Neural cell (in vitro differentiated cells): Measurements from ENCODE around the gene PCDHGC3. TPM values are rescaled to one million over a fixed set of nuclear protein-coding genes. Genes with fewer than 3 reads are reported as not detected.

Source experiments
- H2AFZ ChIP-seq: fragments of 200-600, 300-800 bp; sonication (generic), shearing (Covaris generic); 2 replicates; pipeline ENCODE4 v1.6.0; 2014; ENCODE audit warnings: low read depth, mild to moderate bottlenecking, antibody characterized with exemption, low read length, moderate library complexity
- H3F3A ChIP-seq: fragments of 200-600 bp; shearing (Covaris generic); 2 replicates; pipeline ENCODE4 v1.6.1; 2016; ENCODE audit warnings: mild to moderate bottlenecking, moderate library complexity, mixed read lengths, antibody characterized with exemption, low read length; ENCODE audit not compliant: insufficient read depth, poor library complexity, severe bottlenecking
- H3K27ac ChIP-seq: fragments of 200-600, 300-800 bp; sonication (generic), shearing (Covaris generic); 2 replicates; pipeline ENCODE4 v1.5.1; 2014; ENCODE audit warnings: mild to moderate bottlenecking, low read length, moderate library complexity
- H3K27me3 ChIP-seq: fragments of 300-800, 200-600 bp; sonication (generic), shearing (Covaris generic); 2 replicates; pipeline ENCODE4 v1.6.0; 2014; ENCODE audit warnings: mild to moderate bottlenecking, low read depth, low read length, moderate library complexity; ENCODE audit not compliant: insufficient read depth
- H3K36me3 ChIP-seq: fragments of 300-800, 200-600 bp; sonication (generic), shearing (Covaris generic); 2 replicates; pipeline ENCODE4 v1.5.1; 2014; ENCODE audit warnings: mild to moderate bottlenecking, antibody characterized with exemption, low read length, moderate library complexity; ENCODE audit not compliant: insufficient read depth
- H3K4me2 ChIP-seq: fragments of 300-800, 200-600 bp; sonication (generic), shearing (Covaris generic); 2 replicates; pipeline ENCODE4 v1.6.0; 2014; ENCODE audit warnings: mild to moderate bottlenecking, low read length
- H3K4me3 ChIP-seq: fragments of 300-800, 200-600 bp; sonication (generic), shearing (Covaris generic); 2 replicates; pipeline ENCODE4 v1.5.1; 2014; ENCODE audit warnings: mild to moderate bottlenecking, low read length, moderate library complexity
- H3K79me2 ChIP-seq: fragments of 200-600 bp; shearing (Covaris generic); replicated peaks from 2 replicates; pipeline ENCODE4 v1.6.0; 2014; ENCODE audit warnings: mild to moderate bottlenecking, low read length, moderate library complexity; ENCODE audit not compliant: insufficient read depth
- H3K9ac ChIP-seq: fragments of 300-800, 200-600 bp; sonication (generic), shearing (Covaris generic); 2 replicates; pipeline ENCODE4 v1.6.1; 2016; ENCODE audit warnings: mild to moderate bottlenecking, low read length, mixed read lengths
- H3K9me2 ChIP-seq: fragments of 200-600 bp; shearing (Covaris generic); 2 replicates; pipeline ENCODE4 v1.6.1; 2016; ENCODE audit warnings: mild to moderate bottlenecking, low read length, mixed read lengths; ENCODE audit not compliant: insufficient read depth
- H3K9me3 ChIP-seq: fragments of 200-600, 300-800 bp; sonication (generic), shearing (Covaris generic); 2 replicates; pipeline ENCODE4 v1.6.1; 2016; ENCODE audit warnings: mild to moderate bottlenecking, mixed run types, low read length, moderate library complexity, mixed read lengths
- H4K20me1 ChIP-seq: fragments of 200-600 bp; shearing (Covaris generic); 2 replicates; pipeline ENCODE4 v1.6.1; 2016; ENCODE audit warnings: mild to moderate bottlenecking, mixed run types; ENCODE audit not compliant: insufficient read depth
- CTCF ChIP-seq: fragments of 450-650 bp; IDR thresholded peaks from 2 replicates; pipeline ENCODE4 v1.5.1; 2014; ENCODE audit warnings: antibody characterized with exemption, mild to moderate bottlenecking, moderate library complexity; ENCODE audit not compliant: poor library complexity, severe bottlenecking
- EP300 ChIP-seq: fragments of 450-650 bp; conservative IDR thresholded peaks from 2 replicates; pipeline ENCODE4 v1.6.1; 2014; ENCODE audit warnings: antibody characterized with exemption, mild to moderate bottlenecking, moderate library complexity; ENCODE audit not compliant: poor library complexity, severe bottlenecking
- EZH2 ChIP-seq: fragments of 200-600, 300-800 bp; shearing (Covaris generic), sonication (generic); IDR thresholded peaks from 2 replicates; pipeline ENCODE4 v1.6.1; 2014; ENCODE audit warnings: antibody characterized with exemption, low read length, borderline replicate concordance, mild to moderate bottlenecking; ENCODE audit not compliant: insufficient read depth, poor library complexity, severe bottlenecking
- MXI1 ChIP-seq: fragments of 450-650 bp; conservative IDR thresholded peaks from 2 replicates; pipeline ENCODE4 v1.6.1; 2014; ENCODE audit warnings: antibody characterized with exemption, mild to moderate bottlenecking; ENCODE audit not compliant: poor library complexity, severe bottlenecking
- POLR2AphosphoS5 ChIP-seq: IDR thresholded peaks from 2 replicates; pipeline ENCODE4 v1.6.1; 2012
- RAD21 ChIP-seq: fragments of 450-650 bp; conservative IDR thresholded peaks from 2 replicates; pipeline ENCODE4 v1.6.1; 2014; ENCODE audit warnings: antibody characterized with exemption, mild to moderate bottlenecking, moderate library complexity
- REST ChIP-seq: IDR thresholded peaks from 2 replicates; pipeline ENCODE4 v1.6.1; 2012; ENCODE audit warnings: borderline replicate concordance
- SMC3 ChIP-seq: fragments of 450-650 bp; conservative IDR thresholded peaks from 2 replicates; pipeline ENCODE4 v1.6.1; 2014; ENCODE audit warnings: antibody characterized with exemption, mild to moderate bottlenecking, moderate library complexity; ENCODE audit not compliant: poor library complexity
- TAF1 ChIP-seq: IDR thresholded peaks from 2 replicates; pipeline ENCODE4 v1.6.1; 2012; ENCODE audit warnings: low read depth
- polyA plus RNA-seq: library from polyadenylated mRNA; depleted of rRNA; stranded (reverse); fragments of >200 nt; gene quantifications from 2 replicates; pipeline ENCODE4 v1.2.3, GENCODE V29; 2014

PCDHGC3 gene
- polyA plus RNA-seq, 1 donor from 2014 or later: 2.1 TPM

- Histone ChIP-seq H3K79me2 (no peaks in the 10 kb centered on the region), H3K36me3 (peaks cover 10% of the 10 kb centered on the region), H4K20me1 (no peaks in the 10 kb centered on the region), H3K4me2 (peak overlapping the region; percentile 67), H2AFZ (no peak overlapping the region), H3K27ac (peak overlapping the region; percentile 90), H3K9me2 (no peaks in the 10 kb centered on the region), H3K4me3 (peak overlapping the region; percentile 67), H3K9me3 (no peaks in the 10 kb centered on the region), H3F3A (peaks cover 3% of the 10 kb centered on the region), H3K27me3 (no peaks in the 10 kb centered on the region), H3K9ac (peak overlapping the region; percentile 77)
- TF ChIP-seq SMC3: no peak
- no peak for TF ChIP-seq MXI1
- TF ChIP-seq EP300: no peak
- TF ChIP-seq EZH2: no peak
- no peak for TF ChIP-seq POLR2AphosphoS5
- TF ChIP-seq RAD21: no peak
- TF ChIP-seq TAF1: no peak
- TF ChIP-seq REST: no peak
- no peak for TF ChIP-seq CTCF
These were observed 38.8 kb downstream of the PCDHGC3 start for GRCh38 chr5:141514330-141515133.

GRCh38 chr5:141515141-141515540 is 39.4 kb downstream of the PCDHGC3 start:
- no peaks in the 10 kb centered on the region for H3K79me2 ChIP-seq
- no peaks in the 10 kb centered on the region for H3K9me3 ChIP-seq
- H3K9ac ChIP-seq: peak overlapping the region; percentile 77
- H3K27ac ChIP-seq: no peak overlapping the region
- H3K9me2 ChIP-seq: no peaks in the 10 kb centered on the region
- no peak for TF ChIP-seq MXI1
- TF ChIP-seq CTCF: no peak
- TF ChIP-seq EZH2: no peak
- no peak for TF ChIP-seq EP300
- no peak for TF ChIP-seq SMC3
- H2AFZ ChIP-seq: no peak overlapping the region
- peaks cover 10% of the 10 kb centered on the region for H3K36me3 ChIP-seq
- H4K20me1 ChIP-seq: no peaks in the 10 kb centered on the region
- H3K4me3 ChIP-seq: no peak overlapping the region
- H3K4me2 ChIP-seq: no peak overlapping the region
- peaks cover 3% of the 10 kb centered on the region for H3F3A ChIP-seq
- H3K27me3 ChIP-seq: no peaks in the 10 kb centered on the region
